Activated naive CD4-positive, alpha-beta T cell treated with anti-CD3 and anti-CD28 coated beads for 36 hours (primary cell): ENCODE data around the gene GABPA. TPM values are rescaled to one million over a fixed set of nuclear protein-coding genes. Genes with fewer than 3 reads are reported as not detected.

ENCODE experiments used
- CTCF ChIA-PET: fragments of 350-600 bp; sonication (Branson Sonifier 250); formaldehyde crosslinking; loops from one replicate; lab custom pipeline; 2021; ENCODE audit warnings: antibody characterized with exemption; lab: Charles Lee
- DNase-seq: peaks from one replicate; pipeline ENCODE4 v3.0.0-alpha.2; 2020
- H3K27ac Mint-ChIP-seq: one replicate; pipeline ENCODE4 v1.8.0; 2021; ENCODE audit warnings: mild to moderate bottlenecking, mixed read lengths
- H3K27me3 Mint-ChIP-seq: one replicate; pipeline ENCODE4 v1.8.0; 2021; ENCODE audit warnings: low read depth, mixed read lengths
- H3K36me3 Mint-ChIP-seq: one replicate; pipeline ENCODE4 v1.8.0; 2021; ENCODE audit warnings: low read depth, mixed read lengths
- H3K4me1 Mint-ChIP-seq: one replicate; pipeline ENCODE4 v1.8.0; 2021; ENCODE audit warnings: low read depth, mixed read lengths
- H3K4me3 Mint-ChIP-seq: one replicate; pipeline ENCODE4 v1.8.0; 2021; ENCODE audit warnings: mild to moderate bottlenecking, moderate library complexity, mixed read lengths
- H3K9me3 Mint-ChIP-seq: one replicate; pipeline ENCODE4 v1.8.0; 2021; ENCODE audit warnings: mixed read lengths
- intact Hi-C: fragments of 100-400 bp; cut with micrococcal nuclease; formaldehyde crosslinking; loops from one replicate; pipeline ENCODE4 v1.15.1; 2023
- total RNA-seq, 2 experiments: library from RNA; stranded (reverse); gene quantifications; one replicate each; pipeline ENCODE4 v1.2.3, GENCODE V29; 2021

GABPA gene
- total RNA-seq, 2 experiments from 2014 or later: 18.5 to 21.2 TPM

DNA sequence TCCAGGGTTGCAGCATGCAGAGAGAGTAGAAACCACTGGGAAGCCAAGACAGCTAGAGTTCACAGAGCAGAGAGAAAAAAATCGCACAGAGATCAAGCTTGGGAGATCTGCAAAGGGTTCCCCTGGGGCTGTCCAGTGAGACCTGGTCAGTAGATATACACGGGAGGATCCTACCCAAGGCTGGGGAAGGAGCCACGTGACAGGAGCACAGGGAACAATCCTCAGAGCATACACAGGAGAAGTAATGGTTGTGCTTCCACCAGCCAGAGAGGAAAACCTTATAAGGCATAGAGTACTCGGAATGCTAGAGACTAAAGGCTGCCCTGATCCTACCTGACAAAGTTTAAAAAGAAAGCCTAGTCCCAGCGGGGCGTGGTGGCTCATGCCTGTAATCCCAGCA is 53.9 kb downstream of the GABPA start:
- CTCF ChIA-PET: no interaction called here
- no peak overlapping the region for H3K27ac Mint-ChIP-seq
- no peaks in the 10 kb centered on the region for H3K36me3 Mint-ChIP-seq
- H3K4me1 Mint-ChIP-seq: peaks cover 11% of the 10 kb centered on the region
- intact Hi-C loops: no loop called here
- peaks cover 7% of the 10 kb centered on the region for H3K27me3 Mint-ChIP-seq
- DNase-seq: no peak
- H3K4me3 Mint-ChIP-seq: no peak overlapping the region
- H3K9me3 Mint-ChIP-seq: no peaks in the 10 kb centered on the region

- H3K4me3 Mint-ChIP-seq: peak overlapping the region; percentile 66
- intact Hi-C loops: loop anchor here (1.0 kb wide), 4 partner anchors 11 to 182 kb away; no protein-coding TSS in a partner anchor
- peaks cover 11% of the 10 kb centered on the region for H3K4me1 Mint-ChIP-seq
- no peaks in the 10 kb centered on the region for H3K36me3 Mint-ChIP-seq
- peak overlapping the region; percentile 22 for H3K27ac Mint-ChIP-seq
- H3K9me3 Mint-ChIP-seq: no peaks in the 10 kb centered on the region
- DNase-seq: peak; percentile 43
- H3K27me3 Mint-ChIP-seq: peaks cover 4% of the 10 kb centered on the region
- CTCF ChIA-PET: interaction anchor here (0.6 to 2.4 kb wide), 14 partner anchors 10 to 380 kb away, joined by 3 to 14 read pairs (median 3); partner anchors contain the start of genes APP and JAM2
These were observed 55.5 kb downstream of the GABPA start for GRCh38 chr21:25790122-25790877.

DNA sequence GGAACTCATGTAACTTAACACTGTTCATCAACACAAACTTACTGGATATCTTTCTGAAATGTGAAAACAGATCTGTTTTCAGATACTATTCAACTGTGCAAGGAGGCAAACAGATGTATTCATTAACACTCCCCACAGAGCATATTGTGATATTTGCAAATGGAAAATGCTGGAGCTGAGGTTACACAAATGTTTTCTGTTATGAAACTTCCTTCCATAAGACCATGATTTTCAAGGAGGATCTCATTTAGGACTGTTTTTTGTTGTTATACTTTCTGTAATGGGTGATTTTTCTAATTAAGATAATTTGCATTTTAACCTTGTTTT is 56.1 kb downstream of the GABPA start:
- H3K36me3 Mint-ChIP-seq: no peaks in the 10 kb centered on the region
- H3K4me1 Mint-ChIP-seq: peaks cover 11% of the 10 kb centered on the region
- peaks cover 4% of the 10 kb centered on the region for H3K27me3 Mint-ChIP-seq
- H3K4me3 Mint-ChIP-seq: peak overlapping the region; percentile 66
- CTCF ChIA-PET: interaction anchor here (0.6 to 2.4 kb wide), 14 partner anchors 10 to 380 kb away, joined by 3 to 14 read pairs (median 3); partner anchors contain the start of genes APP and JAM2
- no peak for DNase-seq
- H3K27ac Mint-ChIP-seq: no peak overlapping the region
- no peaks in the 10 kb centered on the region for H3K9me3 Mint-ChIP-seq
- intact Hi-C loops: loop anchor here (1.0 kb wide), 4 partner anchors 10 to 183 kb away; no protein-coding TSS in a partner anchor

DNA sequence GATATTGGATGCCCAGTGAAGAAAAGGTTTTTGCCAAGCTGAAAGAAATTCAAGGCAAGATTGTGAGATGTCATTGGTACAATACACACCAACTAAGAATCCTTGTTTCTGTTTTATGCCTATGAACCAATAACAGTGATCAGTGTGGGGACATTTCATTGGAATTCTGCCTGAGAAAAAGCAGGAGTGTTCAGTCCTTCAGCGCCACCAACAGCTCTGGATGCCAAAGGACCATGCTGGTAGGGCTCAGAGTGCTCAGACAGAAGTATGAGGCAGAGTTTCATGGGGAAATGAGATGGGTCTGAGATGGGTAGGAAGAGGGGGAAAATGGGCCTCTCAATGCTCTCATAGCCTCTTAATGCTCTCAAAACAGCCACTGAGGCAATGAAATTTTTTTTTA is 56.5 kb downstream of the GABPA start:
- H3K27ac Mint-ChIP-seq: no peak overlapping the region
- no peak for DNase-seq
- H3K4me3 Mint-ChIP-seq: no peak overlapping the region
- no peaks in the 10 kb centered on the region for H3K9me3 Mint-ChIP-seq
- H3K36me3 Mint-ChIP-seq: no peaks in the 10 kb centered on the region
- intact Hi-C loops: no loop called here
- peaks cover 4% of the 10 kb centered on the region for H3K27me3 Mint-ChIP-seq
- CTCF ChIA-PET: interaction anchor here (0.8 to 2.4 kb wide), 10 partner anchors 9 to 379 kb away, joined by 3 to 14 read pairs (median 4); partner anchors contain the start of genes APP and JAM2
- peaks cover 11% of the 10 kb centered on the region for H3K4me1 Mint-ChIP-seq

- peaks cover 6% of the 10 kb centered on the region for H3K4me1 Mint-ChIP-seq
- H3K27me3 Mint-ChIP-seq: peaks cover 8% of the 10 kb centered on the region
- CTCF ChIA-PET: interaction anchor here (0.6 to 2.8 kb wide), 26 partner anchors 9 to 483 kb away, joined by 3 to 22 read pairs (median 4); partner anchors contain the start of genes ATP5PF and GABPA
- H3K9me3 Mint-ChIP-seq: no peaks in the 10 kb centered on the region
- DNase-seq: peak; percentile 95
- peak overlapping the region; percentile 23 for H3K4me3 Mint-ChIP-seq
- no peaks in the 10 kb centered on the region for H3K36me3 Mint-ChIP-seq
- no peak overlapping the region for H3K27ac Mint-ChIP-seq
- intact Hi-C loops: loop anchor here (1.0 to 5.0 kb wide), 6 partner anchors 11 to 380 kb away; partner anchors contain the start of genes APP, ATP5PF and GABPA
These were observed 66.6 kb downstream of the GABPA start for GRCh38 chr21:25801217-25802014.

DNA sequence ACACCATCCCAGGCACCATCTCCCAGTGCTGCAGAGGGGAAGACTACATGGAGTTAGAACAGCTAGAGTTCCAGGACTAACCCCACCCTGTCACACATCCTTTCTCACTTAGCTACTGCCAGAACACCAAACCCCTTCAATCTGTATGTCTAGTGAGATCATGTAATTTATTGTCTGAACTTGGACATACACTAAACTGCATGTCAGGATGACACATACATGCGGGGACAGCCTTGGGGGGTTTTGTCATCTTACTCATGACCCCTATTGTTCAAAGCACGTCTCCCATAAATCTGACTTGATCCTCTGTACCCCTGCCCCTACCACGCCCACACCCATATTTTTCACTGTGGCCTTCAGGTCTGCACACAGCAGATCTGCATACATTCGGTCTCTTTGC is 71.3 kb downstream of the GABPA start:
- H3K4me1 Mint-ChIP-seq: peaks cover 20% of the 10 kb centered on the region
- no peak overlapping the region for H3K27ac Mint-ChIP-seq
- H3K4me3 Mint-ChIP-seq: no peak overlapping the region
- no peaks in the 10 kb centered on the region for H3K36me3 Mint-ChIP-seq
- H3K9me3 Mint-ChIP-seq: no peaks in the 10 kb centered on the region
- no peak for DNase-seq
- CTCF ChIA-PET: no interaction called here
- peaks cover 7% of the 10 kb centered on the region for H3K27me3 Mint-ChIP-seq
- intact Hi-C loops: no loop called here

DNA sequence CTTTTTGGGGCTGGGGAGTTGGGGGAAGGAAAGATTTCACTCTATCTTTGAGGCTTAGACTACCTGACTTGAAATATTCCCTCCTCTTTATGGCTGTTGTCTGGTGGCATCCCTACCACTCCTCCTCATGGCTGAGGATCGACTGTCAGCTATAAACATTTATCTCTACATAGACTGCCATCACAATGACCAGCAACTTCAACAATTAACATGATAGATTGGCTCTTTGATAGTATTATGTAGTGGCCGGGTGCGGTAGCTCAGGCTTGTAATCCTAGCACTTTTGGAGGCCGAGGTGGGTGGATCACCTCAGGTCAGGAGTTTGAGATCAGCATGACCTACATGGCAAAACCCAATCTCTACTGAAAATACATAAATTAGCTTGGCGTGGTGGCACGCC is 72.4 kb downstream of the GABPA start:
- H3K36me3 Mint-ChIP-seq: no peaks in the 10 kb centered on the region
- no peak overlapping the region for H3K4me3 Mint-ChIP-seq
- H3K27ac Mint-ChIP-seq: no peak overlapping the region
- intact Hi-C loops: no loop called here
- no peak for DNase-seq
- H3K27me3 Mint-ChIP-seq: peaks cover 6% of the 10 kb centered on the region
- peaks cover 14% of the 10 kb centered on the region for H3K4me1 Mint-ChIP-seq
- H3K9me3 Mint-ChIP-seq: no peaks in the 10 kb centered on the region
- CTCF ChIA-PET: no interaction called here

DNA sequence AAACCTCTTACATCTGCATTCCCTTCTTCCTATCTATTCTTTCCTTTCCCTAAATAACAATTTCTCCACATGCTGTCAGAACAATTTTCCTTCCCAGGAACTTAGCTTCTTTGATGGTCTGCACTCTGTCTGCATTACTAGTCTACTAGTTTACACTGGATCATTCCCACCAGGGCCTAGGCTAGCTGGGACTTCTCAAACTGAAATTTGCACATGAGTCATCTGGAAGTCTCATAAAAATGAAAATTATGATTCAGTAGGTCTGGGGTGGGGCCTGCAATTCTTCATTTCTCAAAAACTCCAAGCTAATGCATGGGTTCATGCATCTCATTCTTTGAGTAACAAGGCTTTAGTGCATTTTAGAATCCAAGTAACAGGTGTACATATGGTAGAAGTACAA is 74.2 kb downstream of the GABPA start:
- intact Hi-C loops: loop anchor here (2.0 kb wide), 1 partner anchor 200 kb away; no protein-coding TSS in a partner anchor
- peaks cover 14% of the 10 kb centered on the region for H3K4me1 Mint-ChIP-seq
- no peak overlapping the region for H3K4me3 Mint-ChIP-seq
- H3K27me3 Mint-ChIP-seq: peaks cover 4% of the 10 kb centered on the region
- H3K9me3 Mint-ChIP-seq: no peaks in the 10 kb centered on the region
- no peaks in the 10 kb centered on the region for H3K36me3 Mint-ChIP-seq
- no peak overlapping the region for H3K27ac Mint-ChIP-seq
- peak; percentile 45 for DNase-seq
- CTCF ChIA-PET: interaction anchor here (0.7 to 1.9 kb wide), 6 partner anchors 8 to 201 kb away, joined by 3 to 7 read pairs (median 4); no protein-coding TSS in a partner anchor

- Mint-ChIP-seq H3K27me3 (peaks cover 2% of the 10 kb centered on the region), H3K36me3 (no peaks in the 10 kb centered on the region), H3K27ac (no peak overlapping the region), H3K9me3 (no peaks in the 10 kb centered on the region), H3K4me1 (peaks cover 14% of the 10 kb centered on the region), H3K4me3 (no peak overlapping the region)
- DNase-seq: no peak
- intact Hi-C loops: no loop called here
- CTCF ChIA-PET: no interaction called here
These were observed 76.4 kb downstream of the GABPA start for GRCh38 chr21:25811186-25811585.

- Mint-ChIP-seq H3K4me3 (no peak overlapping the region), H3K9me3 (no peaks in the 10 kb centered on the region), H3K27me3 (no peaks in the 10 kb centered on the region), H3K36me3 (no peaks in the 10 kb centered on the region), H3K4me1 (peaks cover 8% of the 10 kb centered on the region), H3K27ac (no peak overlapping the region)
- intact Hi-C loops: no loop called here
- CTCF ChIA-PET: no interaction called here
- DNase-seq: no peak
These were observed 79.1 kb downstream of the GABPA start for GRCh38 chr21:25813917-25814316.

GRCh38 chr21:25818121-25818520 is 83.3 kb downstream of the GABPA start:
- Mint-ChIP-seq H3K4me3 (no peak overlapping the region), H3K36me3 (no peaks in the 10 kb centered on the region), H3K27me3 (no peaks in the 10 kb centered on the region), H3K9me3 (no peaks in the 10 kb centered on the region), H3K4me1 (no peaks in the 10 kb centered on the region), H3K27ac (no peak overlapping the region)
- intact Hi-C loops: no loop called here
- CTCF ChIA-PET: interaction anchor here (0.6 to 0.7 kb wide), 2 partner anchors 40 to 85 kb away, joined by 3 read pairs; no protein-coding TSS in a partner anchor
- no peak for DNase-seq

DNA sequence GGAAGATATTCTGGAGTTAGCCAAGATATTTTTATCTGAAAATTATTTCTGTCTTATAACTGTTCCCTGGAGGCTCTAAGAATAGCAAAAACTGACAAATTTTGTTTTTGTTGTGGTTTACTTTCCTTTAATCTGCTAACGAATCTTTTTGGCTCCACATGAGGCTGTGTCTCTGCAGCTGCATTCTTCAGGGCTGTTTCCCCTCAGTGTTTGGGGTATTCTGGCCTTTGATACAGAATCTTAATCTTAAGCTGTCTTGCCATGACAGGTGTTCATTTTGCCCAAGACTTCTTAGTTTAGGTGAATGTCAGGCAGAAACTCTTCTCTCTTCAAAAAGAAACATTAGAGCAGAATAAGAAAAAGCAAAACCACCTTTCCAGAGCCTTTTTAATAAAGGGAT is 83.8 kb downstream of the GABPA start:
- Mint-ChIP-seq H3K27ac (no peak overlapping the region), H3K27me3 (no peaks in the 10 kb centered on the region), H3K4me1 (no peaks in the 10 kb centered on the region), H3K36me3 (no peaks in the 10 kb centered on the region), H3K4me3 (no peak overlapping the region), H3K9me3 (no peaks in the 10 kb centered on the region)
- intact Hi-C loops: no loop called here
- CTCF ChIA-PET: no interaction called here
- no peak for DNase-seq
